Nephron (organoid): ENCODE results near the gene SGCE.

Experiments
- H3K27ac Mint-ChIP-seq, 3 experiments: 2 replicates each; pipeline ENCODE4 v1.8.0; 2020; ENCODE audit warnings: mixed read lengths in 3 of 3, mild to moderate bottlenecking in 2 of 3, moderate library complexity in 1 of 3
- H3K27me3 Mint-ChIP-seq: 2 replicates; pipeline ENCODE4 v1.8.0; 2021; ENCODE audit warnings: low read depth, mild to moderate bottlenecking, moderate library complexity, mixed read lengths
- H3K36me3 Mint-ChIP-seq: 2 replicates; pipeline ENCODE4 v1.8.0; 2020; ENCODE audit warnings: low read depth, mixed read lengths
- H3K4me1 Mint-ChIP-seq: 2 replicates; pipeline ENCODE4 v1.8.0; 2020; ENCODE audit warnings: mixed read lengths
- H3K4me3 Mint-ChIP-seq, 3 experiments: 2 replicates each; pipeline ENCODE4 v1.8.0; 2020; ENCODE audit warnings: mild to moderate bottlenecking in 3 of 3, mixed read lengths in 3 of 3, moderate library complexity in 2 of 3
- H3K9me3 Mint-ChIP-seq: 2 replicates; pipeline ENCODE4 v1.8.0; 2020; ENCODE audit warnings: mixed read lengths
- CTCF ChIP-seq, 3 experiments: fragments of 200-600 bp; sonication (generic); IDR thresholded peaks; one replicate each; pipeline ENCODE4 v1.5.0; 2021; ENCODE audit warnings: antibody characterized with exemption in 3 of 3; ENCODE audit not compliant: unreplicated experiment in 3 of 3

Gene SGCE

GRCh38 chr7:94615666-94616065, 40.3 kb downstream of the SGCE start:
- H3K9me3 Mint-ChIP-seq = no peaks in the 10 kb centered on the region
- H3K36me3 Mint-ChIP-seq = peaks cover 31% of the 10 kb centered on the region
- no peaks in the 10 kb centered on the region for H3K27me3 Mint-ChIP-seq
- TF ChIP-seq CTCF (IDR thresholded peaks at IDR 0.05; ENCODE audit: unreplicated experiment in 3 of 3) = no peak
- no peak overlapping the region for H3K4me3 Mint-ChIP-seq
- peaks cover 35% of the 10 kb centered on the region for H3K4me1 Mint-ChIP-seq
- H3K27ac Mint-ChIP-seq = no peak overlapping the region

GRCh38 chr7:94612661-94613060, 43.3 kb downstream of the SGCE start:
- Mint-ChIP-seq H3K4me1 (peaks cover 21% of the 10 kb centered on the region), H3K27me3 (no peaks in the 10 kb centered on the region), H3K9me3 (peaks cover 8% of the 10 kb centered on the region), H3K4me3 (no peak overlapping the region), H3K27ac (no peak overlapping the region), H3K36me3 (peaks cover 54% of the 10 kb centered on the region)
- TF ChIP-seq CTCF (IDR thresholded peaks at IDR 0.05; ENCODE audit: unreplicated experiment in 3 of 3) = no peak

DNA sequence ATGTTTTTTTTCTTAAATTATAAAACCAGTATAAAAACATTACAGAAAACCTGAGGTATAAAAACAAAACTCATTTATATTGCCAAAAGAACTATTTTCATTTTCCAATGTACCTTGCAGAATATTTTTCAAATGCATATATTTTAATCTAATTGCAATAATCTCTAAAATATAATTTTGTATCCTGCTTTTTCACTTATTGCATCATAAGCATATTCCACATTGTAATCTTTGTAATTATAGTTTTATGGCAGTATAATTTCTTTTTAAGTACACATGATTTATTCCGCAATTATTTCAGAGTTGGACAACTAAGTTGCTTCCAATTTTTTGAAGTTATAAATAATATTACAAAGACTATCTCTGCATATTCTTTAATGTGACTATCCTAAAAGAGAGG, 43.7 kb downstream of the SGCE start:
- H3K27ac Mint-ChIP-seq = no peak overlapping the region
- peaks cover 54% of the 10 kb centered on the region for H3K36me3 Mint-ChIP-seq
- no peaks in the 10 kb centered on the region for H3K27me3 Mint-ChIP-seq
- peaks cover 12% of the 10 kb centered on the region for H3K9me3 Mint-ChIP-seq
- peaks cover 18% of the 10 kb centered on the region for H3K4me1 Mint-ChIP-seq
- H3K4me3 Mint-ChIP-seq = no peak overlapping the region
- TF ChIP-seq CTCF (IDR thresholded peaks at IDR 0.05; ENCODE audit: unreplicated experiment in 3 of 3) = no peak

GRCh38 chr7:94609561-94609960, 46.4 kb downstream of the SGCE start:
- TF ChIP-seq CTCF (IDR thresholded peaks at IDR 0.05; ENCODE audit: unreplicated experiment in 3 of 3) = no peak
- peaks cover 6% of the 10 kb centered on the region for H3K4me1 Mint-ChIP-seq
- no peak overlapping the region for H3K27ac Mint-ChIP-seq

GRCh38 chr7:94605031-94605430, 50.9 kb downstream of the SGCE start:
- Mint-ChIP-seq H3K27me3 (no peaks in the 10 kb centered on the region), H3K9me3 (peaks cover 23% of the 10 kb centered on the region), H3K4me1 (peaks cover 7% of the 10 kb centered on the region), H3K36me3 (peaks cover 73% of the 10 kb centered on the region), H3K4me3 (no peak overlapping the region), H3K27ac (no peak overlapping the region)
- TF ChIP-seq CTCF (IDR thresholded peaks at IDR 0.05; ENCODE audit: unreplicated experiment in 3 of 3) = no peak

More at GRCh38 chr7:94609561-94609960, 46.4 kb downstream of the SGCE start:
- Mint-ChIP-seq H3K4me3 (no peak overlapping the region), H3K27me3 (no peaks in the 10 kb centered on the region), H3K9me3 (peaks cover 26% of the 10 kb centered on the region), H3K36me3 (peaks cover 72% of the 10 kb centered on the region)

- no peaks in the 10 kb centered on the region for H3K27me3 Mint-ChIP-seq
- H3K36me3 Mint-ChIP-seq = peaks cover 60% of the 10 kb centered on the region
- peaks cover 13% of the 10 kb centered on the region for H3K9me3 Mint-ChIP-seq
- H3K27ac Mint-ChIP-seq = no peak overlapping the region
- H3K4me3 Mint-ChIP-seq = no peak overlapping the region
- H3K4me1 Mint-ChIP-seq = peaks cover 7% of the 10 kb centered on the region
- TF ChIP-seq CTCF (IDR thresholded peaks at IDR 0.05; ENCODE audit: unreplicated experiment in 3 of 3) = no peak
These were observed 53.8 kb downstream of the SGCE start for GRCh38 chr7:94602181-94602580.
